Measurements from ENCODE around the gene SMIM29. TPM values are rescaled to one million over a fixed set of nuclear protein-coding genes. Genes with fewer than 3 reads are reported as not detected.

Gene SMIM29
- total RNA-seq, 1 experiment from 2014 or later = 24.0 TPM

DNA sequence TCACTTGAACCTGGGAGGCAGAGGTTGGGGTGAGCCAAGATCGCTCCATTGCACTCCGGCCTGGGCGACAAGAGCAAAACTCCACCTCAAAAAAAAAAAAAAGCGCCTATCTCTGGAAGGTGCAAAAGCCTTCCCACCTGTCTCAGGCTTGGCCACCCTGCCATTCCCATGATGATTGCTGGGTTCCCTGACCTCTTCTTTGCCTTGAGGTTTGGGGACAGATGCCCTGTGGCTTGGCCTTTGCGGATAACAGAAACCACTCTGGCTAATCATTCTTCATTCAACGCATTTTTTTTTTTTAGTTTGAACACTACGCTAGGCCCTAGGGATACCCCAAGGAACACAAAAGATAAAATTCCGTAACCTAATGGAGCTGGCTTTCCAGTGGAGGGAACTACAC is 18.9 kb downstream of the SMIM29 start:
- no peaks in the 10 kb centered on the region for H3K27me3 ChIP-seq (replicated peaks; ENCODE audit: insufficient read depth, low read depth, low read length, poor library complexity)
- no peak for DNase-seq (ENCODE audit: low spot score)
- no peaks in the 10 kb centered on the region for H3K4me1 ChIP-seq (ENCODE audit: insufficient read depth, low read length, poor library complexity, severe bottlenecking)
- no peaks in the 10 kb centered on the region for H3K9me3 ChIP-seq (ENCODE audit: low read depth, low read length, poor library complexity, severe bottlenecking)
- no TSS peak for BruUV-seq (replicated peaks)
- no peak overlapping the region for H3K4me3 ChIP-seq (ENCODE audit: low read depth, low read length, poor library complexity, severe bottlenecking)
- ChIA-PET POLR2A (ENCODE audit: low non-redundant PET) (no interaction called here), CTCF (no interaction called here)
- no peak overlapping the region for H3K27ac ChIP-seq (ENCODE audit: low read depth, low read length, poor library complexity, severe bottlenecking)
- intact Hi-C loops (cut with micrococcal nuclease; ENCODE audit: unreplicated experiment) = no loop called here
- TF ChIP-seq, protein P1, sequence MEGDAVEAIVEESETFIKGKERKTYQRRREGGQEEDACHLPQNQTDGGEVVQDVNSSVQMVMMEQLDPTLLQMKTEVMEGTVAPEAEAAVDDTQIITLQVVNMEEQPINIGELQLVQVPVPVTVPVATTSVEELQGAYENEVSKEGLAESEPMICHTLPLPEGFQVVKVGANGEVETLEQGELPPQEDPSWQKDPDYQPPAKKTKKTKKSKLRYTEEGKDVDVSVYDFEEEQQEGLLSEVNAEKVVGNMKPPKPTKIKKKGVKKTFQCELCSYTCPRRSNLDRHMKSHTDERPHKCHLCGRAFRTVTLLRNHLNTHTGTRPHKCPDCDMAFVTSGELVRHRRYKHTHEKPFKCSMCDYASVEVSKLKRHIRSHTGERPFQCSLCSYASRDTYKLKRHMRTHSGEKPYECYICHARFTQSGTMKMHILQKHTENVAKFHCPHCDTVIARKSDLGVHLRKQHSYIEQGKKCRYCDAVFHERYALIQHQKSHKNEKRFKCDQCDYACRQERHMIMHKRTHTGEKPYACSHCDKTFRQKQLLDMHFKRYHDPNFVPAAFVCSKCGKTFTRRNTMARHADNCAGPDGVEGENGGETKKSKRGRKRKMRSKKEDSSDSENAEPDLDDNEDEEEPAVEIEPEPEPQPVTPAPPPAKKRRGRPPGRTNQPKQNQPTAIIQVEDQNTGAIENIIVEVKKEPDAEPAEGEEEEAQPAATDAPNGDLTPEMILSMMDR (conservative IDR thresholded peaks at IDR 0.05; ENCODE audit: low read depth, low read length) = no peak
- TF ChIP-seq EZH2 (IDR thresholded peaks at IDR 0.05; ENCODE audit: borderline replicate concordance, low read depth, low read length, poor library complexity, severe bottlenecking) = no peak
- H3K36me3 ChIP-seq (ENCODE audit: insufficient read depth, low read length, poor library complexity, severe bottlenecking) = no peaks in the 10 kb centered on the region

DNA sequence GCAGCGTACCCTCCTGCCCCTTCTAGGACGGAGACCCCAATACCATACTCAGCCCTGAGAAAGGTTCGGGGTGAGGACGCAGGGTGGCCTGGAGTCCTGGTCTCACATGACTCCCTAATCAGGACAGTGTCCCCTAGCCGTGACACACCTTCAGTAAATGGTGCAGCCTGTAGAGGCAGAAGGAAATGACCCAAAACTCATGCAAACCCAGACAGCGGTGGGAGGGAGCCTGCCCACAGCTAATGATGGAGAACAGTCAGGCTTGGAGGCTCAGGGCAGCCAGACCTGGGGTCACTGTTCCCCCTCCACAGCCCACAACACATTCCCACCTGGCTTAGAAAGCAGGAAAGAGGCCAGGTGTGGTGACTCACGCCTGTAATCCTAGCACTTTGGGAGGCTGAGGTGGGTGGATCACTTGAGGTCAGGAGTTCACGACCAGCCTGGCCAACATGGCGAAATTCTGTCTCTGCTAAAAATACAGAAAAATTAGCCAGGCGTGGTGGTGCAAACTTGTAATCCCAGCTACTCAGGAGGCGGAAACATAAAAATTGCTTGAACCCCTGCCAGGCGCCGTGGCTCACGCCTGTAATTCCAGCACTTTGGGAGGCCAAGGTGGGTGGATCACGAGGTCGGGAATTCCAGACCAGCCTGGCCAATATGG is 20.9 kb downstream of the SMIM29 start:
- DNase-seq (ENCODE audit: low spot score) = no peak
- intact Hi-C loops (cut with micrococcal nuclease; ENCODE audit: unreplicated experiment) = no loop called here
- POLR2A ChIA-PET (ENCODE audit: low non-redundant PET) = no interaction called here
- CTCF ChIA-PET = no interaction called here
- Histone ChIP-seq H3K9me3 (ENCODE audit: low read depth, low read length, poor library complexity, severe bottlenecking) (no peaks in the 10 kb centered on the region), H3K4me1 (ENCODE audit: insufficient read depth, low read length, poor library complexity, severe bottlenecking) (peaks cover 14% of the 10 kb centered on the region), H3K36me3 (ENCODE audit: insufficient read depth, low read length, poor library complexity, severe bottlenecking) (no peaks in the 10 kb centered on the region), H3K27ac (ENCODE audit: low read depth, low read length, poor library complexity, severe bottlenecking) (no peak overlapping the region), H3K4me3 (ENCODE audit: low read depth, low read length, poor library complexity, severe bottlenecking) (no peak overlapping the region), H3K27me3 (replicated peaks; ENCODE audit: insufficient read depth, low read depth, low read length, poor library complexity) (no peaks in the 10 kb centered on the region)
- no TSS peak for BruUV-seq (replicated peaks)
- TF ChIP-seq EZH2 (IDR thresholded peaks at IDR 0.05; ENCODE audit: borderline replicate concordance, low read depth, low read length, poor library complexity, severe bottlenecking) = no peak
- TF ChIP-seq, protein P1 (conservative IDR thresholded peaks at IDR 0.05; ENCODE audit: low read depth, low read length) = no peak

DNA sequence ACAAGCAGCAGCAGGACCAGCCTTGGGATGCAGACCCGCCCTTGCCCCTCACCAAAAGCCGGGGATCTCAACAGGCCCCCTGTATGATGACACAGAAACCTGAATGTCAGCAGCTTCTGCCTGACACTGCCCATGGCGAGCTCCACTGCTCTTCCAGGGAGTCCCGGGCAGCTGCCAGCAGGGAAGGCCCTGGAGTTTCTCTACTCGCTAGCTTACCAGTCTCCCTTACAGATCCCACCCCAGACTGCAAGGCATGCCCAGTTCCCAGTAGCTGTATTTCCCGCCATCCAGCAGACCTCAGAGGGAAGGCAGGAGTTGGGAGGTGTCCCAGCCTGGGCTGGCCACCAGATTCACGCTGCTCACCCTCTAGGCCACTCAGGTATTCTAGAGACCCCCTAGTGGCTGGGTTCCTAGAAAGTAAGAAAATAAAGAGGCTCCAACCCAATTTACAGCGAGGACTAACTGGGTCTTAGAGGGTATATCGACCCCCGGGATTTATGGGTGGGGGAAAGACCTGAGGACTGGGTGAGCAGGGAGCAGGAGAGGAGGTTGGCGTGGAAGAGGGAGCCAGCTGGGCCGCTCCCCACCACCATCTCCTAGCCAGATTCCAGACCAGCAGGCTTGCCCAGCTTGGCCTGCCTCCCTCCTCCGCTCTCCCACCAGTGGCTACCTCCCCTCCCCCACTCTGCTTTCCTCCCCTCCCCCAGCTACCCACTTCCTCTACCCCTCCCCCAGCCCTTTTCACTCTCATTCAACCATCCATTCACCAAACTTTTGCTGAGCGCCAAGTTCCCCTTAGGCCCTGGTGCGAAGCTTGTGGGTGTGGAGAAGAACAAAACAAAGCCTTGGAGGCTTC is 21.8 kb downstream of the SMIM29 start:
- intact Hi-C loops (cut with micrococcal nuclease; ENCODE audit: unreplicated experiment) = no loop called here
- Histone ChIP-seq H3K4me3 (ENCODE audit: low read depth, low read length, poor library complexity, severe bottlenecking) (no peak overlapping the region), H3K27ac (ENCODE audit: low read depth, low read length, poor library complexity, severe bottlenecking) (no peak overlapping the region), H3K27me3 (replicated peaks; ENCODE audit: insufficient read depth, low read depth, low read length, poor library complexity) (no peaks in the 10 kb centered on the region), H3K9me3 (ENCODE audit: low read depth, low read length, poor library complexity, severe bottlenecking) (no peaks in the 10 kb centered on the region), H3K36me3 (ENCODE audit: insufficient read depth, low read length, poor library complexity, severe bottlenecking) (no peaks in the 10 kb centered on the region), H3K4me1 (ENCODE audit: insufficient read depth, low read length, poor library complexity, severe bottlenecking) (peaks cover 14% of the 10 kb centered on the region)
- POLR2A ChIA-PET (ENCODE audit: low non-redundant PET) = no interaction called here
- DNase-seq (ENCODE audit: low spot score) = no peak
- CTCF ChIA-PET = no interaction called here
- no TSS peak for BruUV-seq (replicated peaks)
- TF ChIP-seq EZH2 (IDR thresholded peaks at IDR 0.05; ENCODE audit: borderline replicate concordance, low read depth, low read length, poor library complexity, severe bottlenecking) = no peak
- TF ChIP-seq, protein P1 (conservative IDR thresholded peaks at IDR 0.05; ENCODE audit: low read depth, low read length) = no peak
